GDM1 (cell line): ENCODE data around the gene CEP128.

Source experiments
- DNase-seq: peaks from one replicate; lab custom pipeline; 2025; lab: John Stamatoyannopoulos, UW

Gene CEP128

GRCh38 chr14:80608563-80608962 lies 333.0 kb downstream of the CEP128 start:
- no peak for DNase-seq

- DNase-seq = no peak
These were observed 333.9 kb downstream of the CEP128 start for GRCh38 chr14:80607430-80608190.

DNA sequence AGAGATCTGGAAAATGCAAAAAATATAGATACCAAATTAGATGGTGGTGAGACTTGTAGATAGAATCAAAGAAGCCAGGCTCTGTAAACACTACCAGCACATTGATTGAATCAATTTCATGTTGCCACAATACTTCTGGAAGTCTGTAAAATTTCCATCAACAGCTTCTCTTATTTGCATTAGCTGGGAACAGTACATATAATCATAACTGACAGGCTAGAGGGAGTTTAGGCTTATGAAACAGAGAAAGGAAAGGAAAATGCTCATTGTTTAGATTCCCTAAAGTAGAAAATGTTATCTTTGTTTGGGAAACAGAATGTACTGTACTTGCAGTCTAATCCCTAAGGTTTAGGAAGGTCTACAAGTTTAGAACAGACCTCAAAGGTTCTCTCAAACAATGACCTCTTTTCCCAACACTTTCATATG lies 335.2 kb downstream of the CEP128 start:
- no peak for DNase-seq

GRCh38 chr14:80605536-80605935 lies 336.0 kb downstream of the CEP128 start:
- DNase-seq = no peak

GRCh38 chr14:80602946-80603345 lies 338.6 kb downstream of the CEP128 start:
- no peak for DNase-seq

GRCh38 chr14:80587096-80587724 lies 354.3 kb downstream of the CEP128 start:
- DNase-seq = no peak

- no peak for DNase-seq
These were observed 355.4 kb downstream of the CEP128 start for GRCh38 chr14:80586131-80586530.

- no peak for DNase-seq
These were observed 356.1 kb downstream of the CEP128 start for GRCh38 chr14:80585506-80585835.

GRCh38 chr14:80584744-80585505 lies 356.6 kb downstream of the CEP128 start:
- no peak for DNase-seq

- DNase-seq = no peak
These were observed 363.9 kb downstream of the CEP128 start for GRCh38 chr14:80577599-80577998.

DNA sequence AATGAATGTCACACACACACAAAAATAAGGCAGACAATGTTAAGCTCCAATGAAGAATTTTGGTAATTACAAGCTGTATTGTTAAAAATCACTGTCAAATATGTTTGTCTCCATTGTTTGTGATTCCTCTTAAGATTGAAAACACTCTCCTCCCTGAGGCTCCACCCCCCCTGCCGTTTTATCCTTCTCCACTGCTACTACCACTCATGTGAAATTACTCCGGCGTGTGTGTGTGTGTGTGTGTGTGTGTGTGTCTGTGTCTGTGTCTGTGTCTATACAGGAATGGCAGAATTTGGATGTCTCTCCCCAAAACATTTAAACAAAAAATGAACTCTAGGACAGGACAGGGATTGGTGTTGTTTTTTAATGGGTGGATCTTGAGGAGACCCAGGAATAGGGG lies 365.1 kb downstream of the CEP128 start:
- DNase-seq = no peak

DNA sequence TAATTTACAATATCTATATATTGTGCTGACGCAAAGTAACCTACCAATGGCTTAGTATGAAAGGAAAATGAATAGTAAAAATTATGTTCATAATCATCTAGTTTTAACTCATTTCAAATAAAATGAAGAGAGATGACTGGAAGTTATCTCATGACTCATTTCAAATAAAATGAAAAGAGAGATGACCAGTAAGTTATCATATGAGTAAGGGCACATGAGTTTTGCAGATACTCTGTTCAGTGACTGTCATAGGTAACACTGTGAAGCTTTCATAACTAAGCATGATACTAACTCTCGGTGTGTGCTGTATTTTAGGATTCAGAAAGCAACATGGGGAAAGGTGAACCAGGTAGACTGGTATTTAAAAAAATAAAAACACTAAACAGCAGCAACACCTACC lies 365.8 kb downstream of the CEP128 start:
- no peak for DNase-seq

DNA sequence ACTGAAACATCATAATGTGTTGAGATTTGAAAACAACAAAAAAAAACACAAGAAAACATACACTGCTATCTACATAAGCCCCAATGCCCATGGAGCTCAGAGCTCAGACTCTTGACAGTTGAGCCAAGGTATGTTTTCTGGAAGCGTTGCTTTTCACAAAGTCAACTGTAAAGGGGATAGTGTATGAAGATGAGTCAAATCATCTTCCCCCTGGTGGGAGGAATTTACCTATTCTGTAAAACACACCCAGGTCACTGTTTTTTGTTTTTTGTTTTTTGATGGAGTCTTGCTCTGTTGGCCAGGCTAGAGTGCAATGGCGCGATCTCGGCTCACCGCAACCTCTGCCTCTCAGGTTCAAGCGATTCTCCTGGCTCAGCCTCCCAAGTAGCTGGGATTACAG lies 368.9 kb downstream of the CEP128 start:
- no peak for DNase-seq

DNA sequence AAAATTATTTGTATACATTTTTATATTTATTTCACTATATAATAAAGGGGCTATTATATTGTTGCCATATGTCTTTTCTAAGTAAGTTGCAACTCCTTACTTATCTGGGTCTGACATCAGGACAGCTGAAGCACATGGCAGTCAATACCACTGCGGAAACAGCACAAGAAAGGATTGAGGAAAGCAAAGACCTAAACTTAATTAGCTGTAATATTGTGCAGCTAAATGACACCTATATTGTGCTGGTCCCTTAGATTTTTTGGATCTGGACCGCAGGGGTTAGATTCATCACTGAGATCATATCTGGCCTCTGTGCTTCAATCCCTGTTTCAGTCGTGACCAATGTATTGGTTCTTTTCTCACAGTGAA lies 370.6 kb downstream of the CEP128 start:
- no peak for DNase-seq

GRCh38 chr14:80567905-80568536 lies 373.5 kb downstream of the CEP128 start:
- no peak for DNase-seq

DNA sequence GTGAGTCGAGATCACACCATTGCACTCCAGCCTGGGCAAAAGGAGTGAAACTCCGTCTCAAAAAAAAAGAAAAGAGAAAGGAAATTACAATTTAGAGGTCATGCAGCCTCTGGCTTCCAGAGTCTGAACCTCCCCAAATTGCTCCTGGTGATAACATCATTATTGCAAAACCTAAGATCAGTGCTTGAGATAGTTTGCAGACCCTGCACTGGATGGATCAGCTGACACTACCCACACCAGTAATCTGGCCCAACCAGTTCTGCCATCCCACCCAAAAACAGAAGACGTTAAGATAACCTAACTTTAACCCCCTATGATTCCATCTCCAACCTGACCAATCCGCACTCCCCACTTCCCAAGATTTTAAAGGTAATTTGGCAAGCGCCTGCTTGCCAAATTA lies 376.5 kb downstream of the CEP128 start:
- no peak for DNase-seq

GRCh38 chr14:80564051-80564450 lies 377.5 kb downstream of the CEP128 start:
- DNase-seq = no peak

DNA sequence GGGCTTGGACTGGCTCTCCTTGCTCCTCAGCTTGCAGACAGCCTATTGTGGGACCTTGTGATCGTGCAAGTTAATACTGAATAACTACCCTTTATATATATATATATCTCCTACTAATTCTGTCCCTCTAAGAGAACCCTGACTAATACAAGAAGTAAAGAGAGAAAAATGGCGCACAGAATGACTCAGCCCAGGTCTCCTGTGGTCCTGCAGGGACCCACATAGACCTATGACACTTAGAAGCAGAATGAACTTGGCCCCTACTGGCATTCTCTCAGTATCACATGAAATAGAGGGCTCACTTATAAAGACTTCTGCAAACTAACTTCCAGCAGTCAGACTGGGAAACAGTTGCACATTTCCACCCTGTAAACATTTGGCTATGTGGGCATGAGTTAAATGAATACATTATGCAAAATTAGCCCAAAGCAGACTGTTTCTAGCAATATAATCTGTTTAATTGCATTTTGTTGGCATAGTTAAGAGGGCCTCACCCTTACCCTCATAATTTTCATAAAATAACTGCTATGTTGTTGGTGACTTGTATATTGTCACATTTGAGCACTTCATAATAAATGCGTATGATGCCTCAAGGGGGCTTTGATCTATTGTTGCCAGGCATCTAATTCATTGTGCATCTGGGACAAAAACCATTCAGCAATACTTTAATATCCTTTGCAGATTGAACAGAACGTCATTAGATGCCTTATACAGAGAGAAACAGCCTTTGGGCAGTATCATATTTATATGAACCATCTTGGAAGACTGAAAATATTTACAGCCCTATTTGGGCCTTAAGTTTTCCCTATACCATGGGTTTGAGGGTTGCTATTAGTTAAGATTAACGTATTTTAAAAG lies 380.5 kb downstream of the CEP128 start:
- DNase-seq = no peak

GRCh38 chr14:80554139-80554538 lies 387.4 kb downstream of the CEP128 start:
- no peak for DNase-seq

- no peak for DNase-seq
These were observed 392.4 kb downstream of the CEP128 start for GRCh38 chr14:80549141-80549540.

GRCh38 chr14:80545935-80546854 lies 395.3 kb downstream of the CEP128 start:
- no peak for DNase-seq
